ENCODE data around the gene KDM4B. TPM values are rescaled to one million over a fixed set of nuclear protein-coding genes. Genes with fewer than 3 reads are reported as not detected.

The KDM4B gene
- total RNA-seq, 4 donors from 2014 or later: 26.6 to 84.2 (median 39.9) TPM

DNA sequence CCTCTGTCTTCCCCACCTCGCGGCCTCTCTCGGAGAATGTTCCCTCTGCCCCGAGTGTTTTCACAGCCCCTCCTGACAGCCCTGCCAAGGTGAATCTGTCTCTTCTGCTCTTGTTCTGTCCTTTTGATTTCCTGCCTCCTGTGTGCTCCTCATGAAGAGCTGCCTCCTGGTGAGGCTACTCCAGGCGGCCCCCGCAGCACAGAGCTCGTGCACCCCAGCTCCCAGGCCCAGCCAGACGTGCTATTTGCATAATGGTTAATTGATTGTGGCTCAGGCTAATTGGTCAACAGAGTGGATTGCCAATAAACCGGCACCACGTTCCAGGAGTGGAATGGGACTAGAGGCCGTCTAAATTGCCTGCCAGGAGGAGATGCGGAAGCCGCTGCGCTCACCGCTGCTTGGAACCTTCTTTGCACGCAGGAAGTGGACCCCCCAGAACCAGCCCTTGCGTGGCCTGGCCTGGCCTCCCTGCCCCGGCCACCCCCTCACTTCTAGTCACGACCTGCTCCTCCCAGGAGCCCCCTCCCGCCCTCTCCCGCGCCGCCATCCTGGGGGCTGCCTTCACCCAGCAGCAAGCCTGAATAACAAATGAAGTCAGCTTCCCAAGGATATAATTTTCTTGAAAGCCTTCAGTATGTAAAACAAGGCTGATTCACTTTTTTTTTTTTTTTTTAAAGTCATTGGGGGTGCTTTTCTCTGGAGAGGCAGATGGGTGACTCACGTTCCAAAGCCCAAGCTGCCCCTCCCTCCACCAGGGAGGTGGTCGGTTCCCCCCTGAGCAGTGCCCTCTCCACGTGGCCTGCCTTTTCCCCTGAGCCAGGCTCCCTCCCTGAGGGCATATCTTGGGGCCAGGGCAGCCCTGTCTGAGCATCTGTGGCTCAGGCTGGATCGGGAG lies 144.0 kb downstream of the KDM4B start:
- in situ Hi-C loops (cut with MboI; ENCODE audit: low pct_ligation_motif_present in 1 of 4, low pct_unique_long_range_greater_than_20kb in 1 of 4, low sequenced_read_pairs in 3 of 4): no loop called here
- no peak for TF ChIP-seq POLR2A (IDR thresholded peaks at IDR 0.05)
- no peak for TF ChIP-seq POLR2AphosphoS5 (IDR thresholded peaks at IDR 0.05)
- TF ChIP-seq, protein P1, sequence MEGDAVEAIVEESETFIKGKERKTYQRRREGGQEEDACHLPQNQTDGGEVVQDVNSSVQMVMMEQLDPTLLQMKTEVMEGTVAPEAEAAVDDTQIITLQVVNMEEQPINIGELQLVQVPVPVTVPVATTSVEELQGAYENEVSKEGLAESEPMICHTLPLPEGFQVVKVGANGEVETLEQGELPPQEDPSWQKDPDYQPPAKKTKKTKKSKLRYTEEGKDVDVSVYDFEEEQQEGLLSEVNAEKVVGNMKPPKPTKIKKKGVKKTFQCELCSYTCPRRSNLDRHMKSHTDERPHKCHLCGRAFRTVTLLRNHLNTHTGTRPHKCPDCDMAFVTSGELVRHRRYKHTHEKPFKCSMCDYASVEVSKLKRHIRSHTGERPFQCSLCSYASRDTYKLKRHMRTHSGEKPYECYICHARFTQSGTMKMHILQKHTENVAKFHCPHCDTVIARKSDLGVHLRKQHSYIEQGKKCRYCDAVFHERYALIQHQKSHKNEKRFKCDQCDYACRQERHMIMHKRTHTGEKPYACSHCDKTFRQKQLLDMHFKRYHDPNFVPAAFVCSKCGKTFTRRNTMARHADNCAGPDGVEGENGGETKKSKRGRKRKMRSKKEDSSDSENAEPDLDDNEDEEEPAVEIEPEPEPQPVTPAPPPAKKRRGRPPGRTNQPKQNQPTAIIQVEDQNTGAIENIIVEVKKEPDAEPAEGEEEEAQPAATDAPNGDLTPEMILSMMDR (IDR thresholded peaks at IDR 0.05): no peak
- TF ChIP-seq EP300 (IDR thresholded peaks at IDR 0.05; ENCODE audit: low read depth): no peak
- H3K4me1 ChIP-seq: no peaks in the 10 kb centered on the region
- no peak overlapping the region for H3K27ac ChIP-seq
- intact Hi-C loops (cut with DNase I; ENCODE audit: low total_unique reads): no loop called here
- H3K27me3 ChIP-seq: no peaks in the 10 kb centered on the region
- WGBS, 2 donors (ENCODE audit: low coverage in 1 of 2): 86 to 100% methylated on average over 1 to 27 of the region's 27 CpGs
- H3K9me3 ChIP-seq: no peaks in the 10 kb centered on the region
- no peak for DNase-seq
- H3K36me3 ChIP-seq: peaks cover 0 to 14% (median 4%) of the 10 kb centered on the region in 4 donors
- no peak overlapping the region for H3K4me3 ChIP-seq

- no peak for DNase-seq
- no peak for TF ChIP-seq POLR2A (IDR thresholded peaks at IDR 0.05)
- no peak for TF ChIP-seq EP300 (IDR thresholded peaks at IDR 0.05; ENCODE audit: low read depth)
- TF ChIP-seq POLR2AphosphoS5 (IDR thresholded peaks at IDR 0.05): no peak
- TF ChIP-seq, protein P1 (IDR thresholded peaks at IDR 0.05): no peak
- H3K36me3 ChIP-seq: peaks cover 0 to 14% (median 4%) of the 10 kb centered on the region in 4 donors
- H3K27me3 ChIP-seq: no peaks in the 10 kb centered on the region
- intact Hi-C loops (cut with DNase I; ENCODE audit: low total_unique reads) (no loop called here), in situ Hi-C loops (cut with MboI; ENCODE audit: low pct_ligation_motif_present in 1 of 4, low pct_unique_long_range_greater_than_20kb in 1 of 4, low sequenced_read_pairs in 3 of 4) (no loop called here)
- WGBS, 2 donors (ENCODE audit: low coverage in 1 of 2): 94% methylated on average over 43 of the region's 43 CpGs; no CpG with 5 or more reads in 1 of the 2 donors
- H3K4me1 ChIP-seq: no peaks in the 10 kb centered on the region
- no peak overlapping the region for H3K27ac ChIP-seq
- no peaks in the 10 kb centered on the region for H3K9me3 ChIP-seq
- H3K4me3 ChIP-seq: no peak overlapping the region
Observed at GRCh38 chr19:5113633-5114586, 145.0 kb downstream of the KDM4B start.

DNA sequence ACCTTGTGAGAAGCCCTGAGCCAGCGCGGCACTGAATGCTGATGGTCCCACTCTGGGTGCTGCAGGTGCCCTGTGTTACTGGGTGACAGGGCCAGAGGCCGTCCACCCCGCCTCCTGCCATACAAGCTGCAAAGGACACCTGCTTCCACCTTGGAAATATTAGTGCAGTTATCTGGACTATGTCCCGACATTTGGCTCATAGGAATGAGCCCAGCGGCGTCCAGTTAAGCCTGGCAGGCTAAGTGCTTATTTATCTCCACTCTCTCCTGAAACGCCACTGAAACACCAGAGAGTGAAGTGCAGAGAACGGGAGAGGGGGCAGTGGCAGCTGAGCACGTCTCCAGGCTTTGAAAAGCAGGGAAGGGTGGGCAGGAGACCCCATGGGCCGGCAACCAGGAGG lies 145.8 kb downstream of the KDM4B start:
- Histone ChIP-seq H3K27ac (peak overlapping the region in 1 of 4 donors; percentile 10), H3K36me3 (peaks cover 0 to 14% (median 4%) of the 10 kb centered on the region in 4 donors), H3K9me3 (no peaks in the 10 kb centered on the region), H3K4me3 (no peak overlapping the region), H3K4me1 (no peaks in the 10 kb centered on the region), H3K27me3 (no peaks in the 10 kb centered on the region)
- in situ Hi-C loops (cut with MboI; ENCODE audit: low pct_ligation_motif_present in 1 of 4, low pct_unique_long_range_greater_than_20kb in 1 of 4, low sequenced_read_pairs in 3 of 4): no loop called here
- 93 to 100% methylated on average over 1 to 11 of the region's 11 CpGs for WGBS, 2 donors (ENCODE audit: low coverage in 1 of 2)
- no peak for DNase-seq
- intact Hi-C loops (cut with DNase I; ENCODE audit: low total_unique reads): no loop called here
- TF ChIP-seq POLR2A (IDR thresholded peaks at IDR 0.05): no peak
- TF ChIP-seq, protein P1 (IDR thresholded peaks at IDR 0.05): no peak
- TF ChIP-seq POLR2AphosphoS5 (IDR thresholded peaks at IDR 0.05): no peak
- no peak for TF ChIP-seq EP300 (IDR thresholded peaks at IDR 0.05; ENCODE audit: low read depth)

GRCh38 chr19:5115351-5115750 lies 146.4 kb downstream of the KDM4B start:
- in situ Hi-C loops (cut with MboI; ENCODE audit: low pct_ligation_motif_present in 1 of 4, low pct_unique_long_range_greater_than_20kb in 1 of 4, low sequenced_read_pairs in 3 of 4): no loop called here
- TF ChIP-seq POLR2A (IDR thresholded peaks at IDR 0.05) (no peak), POLR2AphosphoS5 (IDR thresholded peaks at IDR 0.05) (no peak), EP300 (IDR thresholded peaks at IDR 0.05; ENCODE audit: low read depth) (no peak)
- TF ChIP-seq, protein P1 (IDR thresholded peaks at IDR 0.05): no peak
- no peaks in the 10 kb centered on the region for H3K27me3 ChIP-seq
- intact Hi-C loops (cut with DNase I; ENCODE audit: low total_unique reads): no loop called here
- H3K27ac ChIP-seq: peak overlapping the region in 2 of 4 donors; percentile 10 to 12
- no peaks in the 10 kb centered on the region for H3K4me1 ChIP-seq
- H3K36me3 ChIP-seq: peaks cover 0 to 14% (median 4%) of the 10 kb centered on the region in 4 donors
- no peaks in the 10 kb centered on the region for H3K9me3 ChIP-seq
- 77% methylated on average over 7 of the region's 7 CpGs; no CpG with 5 or more reads in 1 of the 2 donors for WGBS, 2 donors (ENCODE audit: low coverage in 1 of 2)
- H3K4me3 ChIP-seq: no peak overlapping the region
- no peak for DNase-seq

Measured in transverse colon (tissue), 4 donors.